HEK293T (cell line): ENCODE results near the gene GABBR2.

ENCODE experiments used
- CTBP1 ChIP-seq: fragments of 450-650 bp; IDR thresholded peaks from 2 replicates; pipeline ENCODE4 v1.6.1; 2016; ENCODE audit warnings: borderline replicate concordance
- ELF4 ChIP-seq: fragments of 450-650 bp; IDR thresholded peaks from 2 replicates; pipeline ENCODE4 v1.6.1; 2017; ENCODE audit warnings: antibody characterized with exemption
- FOXM1 ChIP-seq: fragments of 450-650 bp; IDR thresholded peaks from 2 replicates; pipeline ENCODE4 v1.6.1; 2017; ENCODE audit warnings: mild to moderate bottlenecking, borderline replicate concordance
- LEF1 ChIP-seq: fragments of 450-650 bp; IDR thresholded peaks from 2 replicates; pipeline ENCODE4 v1.6.1; 2017; ENCODE audit warnings: mild to moderate bottlenecking, borderline replicate concordance
- SP1 ChIP-seq: fragments of 450-650 bp; IDR thresholded peaks from 2 replicates; pipeline ENCODE4 v1.6.1; 2017

- no peak for TF ChIP-seq SP1
- TF ChIP-seq CTBP1 = no peak
- no peak for TF ChIP-seq FOXM1
- TF ChIP-seq LEF1 = no peak
- TF ChIP-seq ELF4 = no peak
Observed at GRCh38 chr9:98419260-98419603, 289.5 kb downstream of the GABBR2 start.
